Measurements from ENCODE around the gene SHISA7. TPM values are rescaled to one million over a fixed set of nuclear protein-coding genes. Genes with fewer than 3 reads are reported as not detected.

The SHISA7 gene
- total and polyA plus RNA-seq, 2 donors (not counting 1 experiment from before 2014, with no cell fraction given), result not detected

- peak; percentile 98 for DNase-seq (ENCODE audit: low read depth in 2 of 2)
- Histone ChIP-seq H4K20me1 (ENCODE audit: control insufficient read depth, extremely low read depth, insufficient read depth, low read length) (no peaks in the 10 kb centered on the region), H3K4me1 (ENCODE audit: control insufficient read depth, extremely low read depth, insufficient read depth, low read length) (peaks cover 44% of the 10 kb centered on the region), H3K9ac (ENCODE audit: insufficient read depth, low read length) (peak overlapping the region; percentile 91), H3K4me3 (replicated peaks in 1 of 4; ENCODE audit: control extremely low read depth in 1 of 4, insufficient read depth in 1 of 4, low read depth in 3 of 4, low read length in 4 of 4) (peak overlapping the region; percentile 35 to 70 (median 39)), H3K36me3 (ENCODE audit: control insufficient read depth, insufficient read depth, low read length) (peaks cover 11% of the 10 kb centered on the region), H3K9me3 (ENCODE audit: control insufficient read depth, insufficient read depth, low read depth, low read length) (no peaks in the 10 kb centered on the region), H3K27ac (ENCODE audit: insufficient read depth, low read length) (peak overlapping the region; percentile 96), H3K79me2 (ENCODE audit: control insufficient read depth, insufficient read depth, low read length) (peaks cover 9% of the 10 kb centered on the region), H3K4me2 (ENCODE audit: extremely low read depth, insufficient read depth, low read length) (peak overlapping the region; percentile 100), H2AFZ (ENCODE audit: low read length) (no peak overlapping the region), H3K27me3 (ENCODE audit: control insufficient read depth, insufficient read depth, low read length) (no peaks in the 10 kb centered on the region)
- TF ChIP-seq EZH2 (IDR thresholded peaks at IDR 0.05; ENCODE audit: low read length, missing control alignments) (no peak), CTCF (conservative IDR thresholded peaks at IDR 0.05 in 1 of 2, IDR thresholded peaks at IDR 0.05 in 1 of 2; ENCODE audit: low read depth in 1 of 2, low read length in 2 of 2) (no peak)
Observed at GRCh38 chr19:55486971-55487923, 44.1 kb upstream of the SHISA7 start.

- H3K4me3 ChIP-seq (replicated peaks in 1 of 4; ENCODE audit: control extremely low read depth in 1 of 4, insufficient read depth in 1 of 4, low read depth in 3 of 4, low read length in 4 of 4), result peak overlapping the region; percentile 30 to 71 (median 56)
- peak overlapping the region; percentile 100 for H3K4me2 ChIP-seq (ENCODE audit: extremely low read depth, insufficient read depth, low read length)
- peaks cover 12% of the 10 kb centered on the region for H3K36me3 ChIP-seq (ENCODE audit: control insufficient read depth, insufficient read depth, low read length)
- no peaks in the 10 kb centered on the region for H3K27me3 ChIP-seq (ENCODE audit: control insufficient read depth, insufficient read depth, low read length)
- H3K27ac ChIP-seq (ENCODE audit: insufficient read depth, low read length), result peak overlapping the region; percentile 96
- peaks cover 9% of the 10 kb centered on the region for H3K79me2 ChIP-seq (ENCODE audit: control insufficient read depth, insufficient read depth, low read length)
- peaks cover 38% of the 10 kb centered on the region for H3K4me1 ChIP-seq (ENCODE audit: control insufficient read depth, extremely low read depth, insufficient read depth, low read length)
- H2AFZ ChIP-seq (ENCODE audit: low read length), result no peak overlapping the region
- TF ChIP-seq CTCF (conservative IDR thresholded peaks at IDR 0.05 in 1 of 2, IDR thresholded peaks at IDR 0.05 in 1 of 2; ENCODE audit: low read depth in 1 of 2, low read length in 2 of 2) (peak in 1 of 2 donors; percentile 35), EZH2 (IDR thresholded peaks at IDR 0.05; ENCODE audit: low read length, missing control alignments) (no peak)
- H4K20me1 ChIP-seq (ENCODE audit: control insufficient read depth, extremely low read depth, insufficient read depth, low read length), result no peaks in the 10 kb centered on the region
- H3K9ac ChIP-seq (ENCODE audit: insufficient read depth, low read length), result peak overlapping the region; percentile 91
- no peak for DNase-seq (ENCODE audit: low read depth in 2 of 2)
- H3K9me3 ChIP-seq (ENCODE audit: control insufficient read depth, insufficient read depth, low read depth, low read length), result no peaks in the 10 kb centered on the region
Observed at GRCh38 chr19:55486043-55486970, 43.2 kb upstream of the SHISA7 start.

Data from fibroblast of lung (primary cell).